ENCODE measurements around the gene HMCES. TPM values are rescaled to one million over a fixed set of nuclear protein-coding genes. Genes with fewer than 3 reads are reported as not detected.
"Not testable (repeated sequence)": the region's sequence is repeated elsewhere in the genome, so short reads cannot be mapped to it uniquely, and the experiment has no call there.

The HMCES gene
- total RNA-seq, 1 experiment from 2014 or later = 38.2 TPM

GRCh38 chr3:129257609-129258008 is 21.1 kb upstream of the HMCES start:
- DNase-seq (ENCODE audit: low read depth) = no peak

GRCh38 chr3:129259612-129260477 is 18.8 kb upstream of the HMCES start:
- no peak for DNase-seq (ENCODE audit: low read depth)

- DNase-seq (ENCODE audit: low read depth) = no peak
Observed at GRCh38 chr3:129260606-129261005, 18.1 kb upstream of the HMCES start.

GRCh38 chr3:129261894-129262293 is 16.8 kb upstream of the HMCES start:
- DNase-seq (ENCODE audit: low read depth) = no peak

GRCh38 chr3:129263161-129263910 is 15.3 kb upstream of the HMCES start:
- DNase-seq (ENCODE audit: low read depth) = no peak

- not testable (repeated sequence) for DNase-seq (ENCODE audit: low read depth)
Observed at GRCh38 chr3:129264994-129265393, 13.7 kb upstream of the HMCES start.

- no peak for DNase-seq (ENCODE audit: low read depth)
Observed at GRCh38 chr3:129266651-129267050, 12.0 kb upstream of the HMCES start.

GRCh38 chr3:129268396-129268795 is 10.3 kb upstream of the HMCES start:
- no peak for DNase-seq (ENCODE audit: low read depth)

GRCh38 chr3:129271674-129272073 is 7.0 kb upstream of the HMCES start:
- DNase-seq (ENCODE audit: low read depth) = no peak

- no peak for DNase-seq (ENCODE audit: low read depth)
Observed at GRCh38 chr3:129276385-129276784, 2.3 kb upstream of the HMCES start.

- peak; percentile 23 for DNase-seq (ENCODE audit: low read depth)
Observed at GRCh38 chr3:129277829-129278271, 820 bp upstream of the HMCES start.

GRCh38 chr3:129278966-129279906 is 566 bp downstream of the HMCES start:
- DNase-seq (ENCODE audit: low read depth) = peak; percentile 59

GRCh38 chr3:129280183-129280582 is 1.5 kb downstream of the HMCES start:
- no peak for DNase-seq (ENCODE audit: low read depth)

- DNase-seq (ENCODE audit: low read depth) = no peak
Observed at GRCh38 chr3:129281726-129282125, 3.1 kb downstream of the HMCES start.

GRCh38 chr3:129282727-129283327 is 4.2 kb downstream of the HMCES start:
- DNase-seq (ENCODE audit: low read depth) = peak; percentile 57

- no peak for DNase-seq (ENCODE audit: low read depth)
Observed at GRCh38 chr3:129286081-129286480, 7.4 kb downstream of the HMCES start.

- no peak for DNase-seq (ENCODE audit: low read depth)
Observed at GRCh38 chr3:129288446-129288845, 9.8 kb downstream of the HMCES start.

GRCh38 chr3:129289201-129289921 is 10.7 kb downstream of the HMCES start:
- peak; percentile 90 for DNase-seq (ENCODE audit: low read depth)

- DNase-seq (ENCODE audit: low read depth) = no peak
Observed at GRCh38 chr3:129291236-129291886, 12.7 kb downstream of the HMCES start.

GRCh38 chr3:129295286-129295685 is 16.6 kb downstream of the HMCES start:
- DNase-seq (ENCODE audit: low read depth) = no peak
